Activated CD4-positive, alpha-beta T cell treated with anti-CD3 and anti-CD28 coated beads, Interleukin-2, amount 50 U/mL, for 48 hours (primary cell): Measurements from ENCODE around the gene TRPC3.

Source experiments
- DNase-seq, 2 experiments: peaks; one replicate each; pipeline ENCODE4 v3.0.0-alpha.2; 2020

TRPC3 gene

DNA sequence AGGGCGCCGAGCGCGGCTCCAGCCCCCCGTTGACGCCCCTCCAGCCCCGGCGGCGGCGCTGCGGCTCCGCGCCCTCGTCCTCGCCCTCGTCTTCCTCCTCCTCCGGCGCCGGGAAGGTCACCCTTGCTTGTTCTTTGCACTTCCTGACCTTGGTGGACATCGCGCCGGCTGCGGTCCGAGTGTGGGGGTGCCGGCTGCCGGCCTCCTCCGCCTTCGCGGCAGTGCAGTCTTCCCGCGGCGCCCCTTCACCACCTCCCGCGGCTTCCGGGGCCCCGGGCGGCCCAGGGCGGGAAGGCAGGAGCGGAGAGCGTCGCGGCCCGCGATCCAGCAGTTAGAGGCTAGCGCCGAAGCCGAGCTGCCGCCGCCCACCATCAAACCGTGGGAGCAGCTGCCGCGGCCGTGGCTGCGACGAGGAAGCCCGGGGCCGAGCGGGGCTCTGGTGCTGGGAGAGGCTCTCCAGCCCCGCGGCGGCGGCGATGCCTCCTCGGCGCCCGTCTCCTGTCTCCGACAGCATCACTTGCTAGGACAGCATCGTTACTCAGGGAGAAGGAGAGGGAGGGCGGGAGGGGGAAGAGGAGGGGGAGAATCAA, at the start of gene TRPC3:
TSS of gene TRPC3 (minus strand) at position 540 of the 590 bp plus-strand sequence. CDS start at position 160, 380 bp downstream.
- DNase-seq: peak; percentile 43 to 52

DNA sequence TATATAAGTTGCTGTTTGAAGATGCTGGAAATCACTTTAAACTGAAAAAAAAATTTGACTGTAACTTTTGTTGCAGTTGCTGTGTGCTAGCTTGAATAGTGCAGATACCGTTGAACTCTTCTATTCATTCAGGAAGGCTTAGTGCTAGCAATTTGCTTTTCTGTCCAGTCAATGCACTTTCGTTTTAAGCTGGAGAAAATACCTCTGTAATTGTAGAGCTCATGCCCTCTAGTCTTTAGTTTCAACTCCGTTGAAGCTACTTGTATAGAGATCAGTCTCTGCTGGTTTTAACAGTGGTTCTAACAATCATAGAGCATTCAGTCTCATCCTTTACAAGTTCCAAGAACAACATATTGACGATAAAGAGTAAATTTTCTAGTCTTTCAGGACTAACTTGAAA, 49.0 kb upstream of the TRPC3 start:
- DNase-seq: no peak

DNA sequence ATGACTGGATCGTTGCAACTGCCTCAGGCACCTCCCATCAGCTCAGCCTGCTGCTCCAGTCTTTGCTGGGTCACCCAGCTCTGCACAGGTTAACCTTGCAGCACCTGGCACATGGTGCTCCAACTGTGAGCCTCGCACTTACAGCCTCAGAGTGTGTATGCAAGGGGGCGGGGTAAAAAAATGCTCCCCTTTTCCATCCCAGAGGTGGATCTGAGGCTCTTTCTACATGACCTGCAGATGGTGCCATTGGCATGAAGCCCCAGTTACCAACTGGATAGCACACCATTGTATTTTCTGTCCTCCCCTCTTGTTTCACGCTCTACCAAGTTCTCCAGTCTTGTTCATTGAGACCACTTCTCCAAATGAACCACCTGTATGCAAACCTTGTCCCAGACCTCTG, 46.2 kb upstream of the TRPC3 start:
- no peak for DNase-seq

DNA sequence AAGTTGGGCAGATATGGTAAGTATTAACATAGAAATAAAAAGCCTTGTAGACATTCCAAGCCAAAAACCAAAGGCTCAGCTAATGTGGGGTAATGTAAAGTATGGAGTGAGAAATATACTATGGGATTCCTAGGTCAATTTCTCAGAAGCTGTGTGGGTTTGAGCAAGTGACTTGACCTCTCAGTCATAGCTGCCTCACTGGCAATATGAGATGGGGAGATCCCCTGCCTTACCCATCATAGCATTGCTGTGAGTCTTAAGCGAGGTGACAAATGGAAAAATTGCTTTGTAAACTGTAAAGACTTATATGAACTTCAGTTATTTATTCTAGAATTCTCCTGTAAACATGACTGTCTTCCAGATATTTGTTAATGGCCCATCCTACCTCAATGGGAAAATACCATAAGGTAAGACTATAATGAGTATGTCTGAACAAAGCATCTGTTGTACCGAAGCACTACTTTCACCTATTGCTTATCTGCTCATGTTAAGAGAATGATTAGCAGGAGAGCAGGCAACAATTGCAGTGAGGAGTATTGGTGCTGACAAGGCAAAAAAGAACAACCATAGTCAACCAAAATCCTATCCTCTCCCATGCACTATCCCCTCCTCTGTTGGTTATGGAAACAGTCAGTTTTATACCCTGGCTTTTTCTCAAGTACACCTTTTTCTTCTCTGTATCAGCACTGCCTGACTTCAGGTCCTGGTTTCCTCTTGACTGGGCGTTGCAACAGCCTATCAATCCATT, 44.1 kb upstream of the TRPC3 start:
- DNase-seq: no peak

DNA sequence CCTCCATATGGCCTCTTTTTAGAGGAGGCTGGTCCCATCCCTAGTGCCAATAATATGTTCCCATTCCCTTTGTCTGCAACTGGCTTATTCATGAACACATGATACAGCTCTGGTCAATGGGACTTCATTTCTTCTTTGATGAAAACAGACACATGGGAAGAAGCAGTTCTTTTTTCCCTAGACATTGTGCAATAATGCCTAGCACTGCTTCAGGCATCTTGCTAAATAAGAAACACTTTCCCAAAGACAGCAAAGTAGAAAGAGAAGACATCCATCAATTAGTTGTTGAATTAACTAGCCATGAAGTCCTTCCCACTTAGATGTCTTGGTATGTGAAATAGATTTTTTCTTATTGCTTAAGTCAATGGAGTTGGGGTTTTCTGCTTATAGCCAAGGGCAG, 40.1 kb upstream of the TRPC3 start:
- no peak for DNase-seq

DNA sequence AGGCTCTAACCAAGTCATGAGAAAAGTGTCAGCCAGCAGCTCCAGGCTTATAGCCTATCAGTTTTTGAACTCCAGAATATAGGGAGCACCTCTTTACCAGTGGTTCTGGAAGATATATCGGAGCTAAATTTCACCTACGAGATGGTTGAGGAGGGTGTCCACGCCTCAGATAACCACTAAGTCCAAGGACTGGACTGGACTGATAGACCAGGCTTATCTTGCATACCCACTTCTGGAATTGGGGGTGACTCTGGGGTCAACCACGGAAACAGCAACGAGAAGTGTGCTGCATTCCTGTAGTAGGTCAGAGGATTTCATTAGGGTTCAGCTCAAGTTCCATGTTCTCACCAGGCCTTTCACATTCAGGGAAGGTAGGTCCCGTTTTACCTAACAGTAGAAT, 38.6 kb upstream of the TRPC3 start:
- DNase-seq: no peak

DNA sequence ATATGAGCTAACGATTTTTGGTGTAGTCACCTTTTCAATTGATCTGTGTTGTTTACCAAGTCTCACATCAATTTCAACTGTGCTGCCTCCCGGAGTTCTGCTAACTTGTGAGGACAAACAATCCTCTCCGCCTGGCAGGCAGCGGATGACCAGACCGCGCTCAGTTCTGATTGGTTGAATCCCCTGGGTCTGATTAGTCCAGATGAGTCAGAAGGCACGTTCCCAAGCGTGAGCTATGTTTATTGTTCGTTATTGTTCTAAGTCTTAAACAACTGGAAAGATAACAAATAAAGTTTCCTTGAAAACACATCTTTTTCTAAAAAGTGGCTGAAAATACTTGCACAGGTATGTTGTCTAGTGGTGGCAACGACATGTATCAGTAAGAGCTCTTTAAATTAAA, 37.9 kb upstream of the TRPC3 start:
- no peak for DNase-seq

DNA sequence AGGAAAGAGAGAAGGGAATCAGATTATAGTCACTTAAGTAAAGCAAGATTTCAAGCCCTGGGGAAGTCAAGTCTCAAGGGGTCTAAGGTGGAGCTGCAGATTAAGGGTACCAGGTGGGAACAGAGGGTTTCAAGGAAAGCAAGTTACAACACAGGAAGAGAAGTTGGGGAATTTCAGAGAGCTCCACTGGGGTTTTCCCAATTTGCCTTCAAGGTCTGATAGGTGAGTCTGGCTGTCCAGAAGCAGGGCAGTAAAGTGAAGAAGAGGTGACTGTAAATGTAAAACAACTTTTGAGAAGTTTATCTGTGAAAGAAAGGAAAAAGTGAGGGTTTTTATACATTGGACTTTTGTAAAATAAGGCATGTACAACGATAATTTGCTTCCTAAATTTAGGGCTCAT, 37.1 kb upstream of the TRPC3 start:
- DNase-seq: no peak

DNA sequence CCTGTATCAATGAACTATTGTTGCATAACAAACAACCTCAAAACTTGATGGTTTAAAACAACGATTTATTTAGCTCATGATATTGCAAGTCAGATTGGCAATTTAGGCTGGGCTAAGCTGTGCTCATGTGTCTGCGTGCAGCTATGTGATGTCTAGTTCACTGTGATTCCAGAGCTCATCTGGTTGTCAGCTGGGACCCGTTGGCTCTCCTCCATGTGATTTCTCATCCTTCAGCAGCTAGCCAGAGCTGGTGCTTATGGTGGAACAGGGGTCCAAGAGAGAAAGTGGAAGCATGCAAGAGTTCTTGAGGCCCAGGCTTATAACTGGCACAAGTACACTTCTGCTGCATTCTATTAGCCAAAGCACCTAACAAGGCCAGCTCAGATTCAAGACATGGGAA, 28.8 kb upstream of the TRPC3 start:
- no peak for DNase-seq

DNA sequence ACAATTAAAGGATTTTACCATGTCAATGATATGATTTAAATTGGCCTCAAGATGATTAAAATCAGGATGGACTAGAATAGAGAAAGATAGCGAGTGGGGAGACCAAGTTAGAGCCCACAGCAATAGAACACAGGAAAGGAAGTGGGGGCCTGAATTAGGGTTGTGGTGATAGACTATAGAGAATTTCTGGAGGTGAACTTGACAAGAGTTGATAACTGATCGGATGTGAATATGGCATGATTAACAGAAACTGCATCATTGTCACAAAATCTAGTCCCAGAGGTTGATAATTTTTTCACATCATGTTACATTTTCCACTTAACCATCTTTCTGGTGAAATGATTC, 26.3 kb upstream of the TRPC3 start:
- no peak for DNase-seq

DNA sequence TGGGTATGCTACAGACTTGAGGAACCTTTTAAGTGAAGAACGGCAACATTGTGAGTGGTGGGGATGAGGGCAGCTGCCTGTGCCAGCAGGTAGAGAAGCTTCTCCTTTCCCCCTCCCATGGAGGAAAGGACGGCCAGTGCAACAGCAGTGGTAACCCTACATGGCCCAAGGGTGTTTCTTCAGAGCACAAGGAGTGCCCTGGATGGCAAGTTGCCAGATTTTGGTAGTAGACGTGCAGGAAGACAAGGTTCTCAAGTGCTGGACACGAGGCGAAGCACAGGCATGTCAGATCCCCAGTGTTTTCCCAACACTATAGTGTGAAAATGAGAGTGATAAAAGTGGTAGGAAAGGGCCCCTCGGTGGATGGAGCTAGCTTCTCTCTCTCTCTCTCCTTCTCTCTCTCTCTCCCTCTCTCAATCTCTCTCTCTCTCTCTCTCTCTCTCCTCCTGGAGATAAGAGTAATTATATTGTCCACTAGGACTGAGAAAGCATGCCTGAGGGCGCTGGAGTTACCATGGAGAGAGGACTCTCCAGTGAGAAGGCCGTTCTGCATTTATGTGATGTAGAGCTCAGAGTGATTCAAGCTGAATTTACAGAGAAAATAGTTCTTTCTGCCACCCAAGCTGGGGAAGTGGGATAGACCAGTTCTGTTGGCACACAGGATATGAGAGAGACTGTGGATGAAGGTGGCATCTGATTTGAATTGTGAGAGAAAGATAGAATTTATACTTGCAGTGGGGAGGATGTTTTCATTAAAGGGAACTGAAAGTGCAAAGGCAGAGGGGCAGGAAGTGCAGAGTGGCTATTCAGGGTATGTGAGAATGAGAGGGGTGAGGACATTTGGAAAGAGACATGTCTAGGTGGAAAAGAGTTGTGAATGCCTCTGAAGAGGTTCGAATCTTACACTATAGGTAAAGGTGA, 25.7 kb upstream of the TRPC3 start:
- DNase-seq: no peak

DNA sequence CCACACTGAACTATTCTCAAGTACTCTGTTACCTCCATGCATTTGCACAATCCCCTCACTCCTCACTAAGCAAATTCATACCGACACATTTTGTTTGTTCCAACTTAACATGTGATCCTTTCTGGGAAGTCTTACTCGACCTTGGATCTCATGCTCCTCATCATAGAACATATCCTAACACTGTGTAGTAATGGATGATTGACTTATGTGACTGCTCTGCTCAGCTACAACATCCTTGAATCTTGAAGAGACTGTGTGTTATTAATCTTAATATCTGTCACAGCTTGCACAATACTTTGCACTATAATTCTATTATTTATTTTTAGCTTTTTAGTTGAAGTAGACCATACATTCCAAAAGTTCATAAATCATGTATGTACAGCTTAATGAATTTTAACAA, 23.9 kb upstream of the TRPC3 start:
- no peak for DNase-seq

DNA sequence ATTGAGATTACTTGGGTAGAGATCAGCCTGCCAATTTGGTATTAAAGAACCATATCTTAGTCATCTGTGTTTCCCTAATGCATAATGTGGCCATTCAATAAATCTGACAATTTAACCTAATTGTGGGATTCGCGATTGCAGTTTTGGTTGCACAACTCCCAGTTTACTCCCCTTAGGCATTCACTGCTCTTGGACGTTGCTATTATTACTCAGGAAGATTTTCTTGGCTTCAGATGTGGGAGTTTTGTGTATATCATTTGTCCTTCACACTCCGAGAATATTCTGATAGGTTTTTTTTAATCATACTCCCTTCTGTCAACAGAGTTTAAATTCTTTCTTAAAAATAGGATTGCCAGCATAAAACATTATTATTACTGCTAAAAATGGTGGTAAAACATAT, 22.0 kb upstream of the TRPC3 start:
- no peak for DNase-seq

DNA sequence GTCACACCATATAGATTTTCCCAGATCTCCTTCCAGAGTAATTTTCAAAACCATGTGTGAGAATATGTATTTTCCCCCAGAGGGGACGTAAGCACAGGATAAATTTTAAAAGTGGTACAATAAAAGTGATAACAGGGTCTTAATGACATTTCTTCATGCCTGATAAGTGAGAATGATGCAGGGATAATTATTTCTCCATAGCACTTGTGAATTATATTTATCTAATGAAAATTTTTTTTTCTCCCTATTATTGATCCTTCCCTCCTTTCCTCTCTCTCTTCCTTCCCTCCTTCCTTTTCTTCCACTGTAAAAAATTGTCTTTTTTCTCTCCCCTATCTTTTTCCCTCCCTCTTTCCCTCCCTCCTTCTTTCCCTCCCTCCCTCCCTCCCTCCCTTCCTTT, 17.0 kb upstream of the TRPC3 start:
- no peak for DNase-seq

DNA sequence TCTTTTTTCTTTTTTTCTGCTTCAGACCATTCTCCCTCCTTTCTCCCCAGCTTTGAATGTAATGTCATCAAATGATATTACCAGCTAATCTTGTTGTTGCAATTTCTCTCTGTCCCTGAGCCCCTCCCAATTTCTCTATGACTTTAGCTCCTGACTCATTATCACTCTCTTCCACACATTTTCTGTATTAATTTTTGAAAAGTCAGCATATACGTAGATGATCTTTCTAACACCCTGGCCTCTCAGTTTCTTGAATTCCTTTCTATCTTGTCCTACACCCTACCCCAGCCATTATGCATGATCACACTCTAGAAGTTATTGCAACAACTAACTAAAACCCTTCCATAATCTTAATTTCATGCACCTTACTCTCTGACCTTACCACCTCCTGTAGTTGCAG, 13.1 kb upstream of the TRPC3 start:
- DNase-seq: no peak

DNA sequence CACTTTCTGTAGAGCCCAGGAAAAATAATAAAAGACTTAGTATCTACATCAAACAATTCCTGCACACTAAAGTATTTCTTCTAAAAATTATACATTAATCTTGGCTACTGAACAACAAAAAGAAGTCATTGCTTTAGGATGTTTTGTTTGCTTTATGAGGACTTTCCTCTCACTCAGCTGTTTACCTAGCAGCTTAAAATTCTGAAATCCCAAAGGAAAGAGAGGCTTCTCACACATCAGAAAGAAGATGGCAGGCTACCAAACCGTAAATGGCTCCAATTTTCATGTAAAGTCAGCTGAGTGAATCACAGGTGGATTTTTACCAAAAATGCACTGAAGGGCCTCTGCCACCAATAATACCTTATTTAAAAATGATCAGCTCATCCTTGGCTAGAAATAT, 9.0 kb upstream of the TRPC3 start:
- DNase-seq: no peak

DNA sequence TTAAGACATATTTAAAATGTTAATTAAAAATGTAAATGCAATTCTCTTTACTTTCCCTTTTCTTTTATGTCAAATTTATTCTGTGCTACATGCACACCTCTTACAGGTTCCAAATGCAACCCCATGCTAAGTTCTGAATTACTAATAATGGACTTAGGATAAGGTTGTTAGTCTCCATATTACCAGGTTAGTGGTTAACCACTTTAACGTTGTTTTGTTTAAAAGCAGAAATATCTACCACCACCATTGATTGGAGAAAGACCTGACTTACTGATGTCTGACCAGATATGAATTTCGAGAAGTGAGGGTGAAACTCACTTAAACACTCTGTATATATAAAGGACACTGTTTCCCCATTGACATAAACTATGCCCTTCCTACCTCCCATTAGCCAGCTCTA, 6.9 kb upstream of the TRPC3 start:
- no peak for DNase-seq

DNA sequence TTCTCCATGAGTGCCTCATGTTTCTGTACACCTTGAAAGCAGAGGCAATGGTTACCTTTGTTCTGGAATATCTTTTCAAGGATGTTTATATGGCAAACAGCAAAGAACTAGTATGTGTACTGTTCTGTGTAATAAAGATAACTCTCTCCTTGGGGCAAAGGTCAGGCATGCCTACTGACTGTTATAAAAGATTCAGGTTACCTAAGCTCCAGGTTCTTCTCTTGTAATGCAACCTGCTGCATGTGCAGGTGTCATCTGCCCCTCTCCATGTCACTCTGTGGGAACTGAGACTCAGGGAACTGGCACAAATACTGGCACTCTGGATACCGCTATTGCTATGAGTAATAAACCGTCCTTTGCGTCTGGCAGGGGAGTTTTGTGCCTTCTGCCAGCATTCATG, 5.4 kb upstream of the TRPC3 start:
- DNase-seq: no peak

DNA sequence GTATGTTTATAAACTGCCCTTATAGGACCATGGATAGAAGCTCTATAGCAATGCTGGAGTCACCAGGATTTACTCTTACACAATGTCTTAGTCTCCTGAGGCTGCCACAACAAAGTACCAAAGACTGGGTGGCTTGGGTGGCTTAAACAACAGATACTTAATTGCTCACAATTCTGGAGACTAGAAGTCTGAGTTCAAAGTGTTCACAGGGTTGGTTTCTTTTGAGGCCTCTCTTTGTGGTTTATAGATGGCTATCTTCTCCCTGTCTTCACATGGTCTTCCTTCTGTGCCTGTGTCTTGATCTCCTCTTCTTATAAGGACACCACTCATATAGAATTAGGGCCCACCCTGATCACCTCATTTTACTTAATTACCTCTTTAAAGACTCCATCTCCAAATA, 2.0 kb upstream of the TRPC3 start:
- DNase-seq: no peak

DNA sequence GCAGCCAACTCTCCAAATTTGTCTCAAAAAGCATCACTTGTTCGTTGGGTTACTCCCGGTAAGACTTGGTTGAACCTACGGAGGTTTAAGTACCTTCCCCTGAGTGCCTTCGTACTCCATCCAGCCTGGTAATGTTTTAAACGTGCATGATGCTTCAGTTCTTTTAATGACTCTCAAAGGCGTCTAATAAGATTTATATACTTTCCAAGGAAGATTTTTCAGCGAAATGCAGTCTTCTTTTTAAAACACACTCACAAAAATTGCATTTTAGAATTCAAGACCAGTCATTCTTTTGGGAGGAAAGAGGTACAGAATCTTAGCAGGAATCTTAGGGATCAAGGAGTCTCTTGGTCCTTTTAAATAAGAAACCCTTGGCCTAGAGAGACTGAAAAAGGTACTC, 430 bp upstream of the TRPC3 start:
- DNase-seq: no peak

DNA sequence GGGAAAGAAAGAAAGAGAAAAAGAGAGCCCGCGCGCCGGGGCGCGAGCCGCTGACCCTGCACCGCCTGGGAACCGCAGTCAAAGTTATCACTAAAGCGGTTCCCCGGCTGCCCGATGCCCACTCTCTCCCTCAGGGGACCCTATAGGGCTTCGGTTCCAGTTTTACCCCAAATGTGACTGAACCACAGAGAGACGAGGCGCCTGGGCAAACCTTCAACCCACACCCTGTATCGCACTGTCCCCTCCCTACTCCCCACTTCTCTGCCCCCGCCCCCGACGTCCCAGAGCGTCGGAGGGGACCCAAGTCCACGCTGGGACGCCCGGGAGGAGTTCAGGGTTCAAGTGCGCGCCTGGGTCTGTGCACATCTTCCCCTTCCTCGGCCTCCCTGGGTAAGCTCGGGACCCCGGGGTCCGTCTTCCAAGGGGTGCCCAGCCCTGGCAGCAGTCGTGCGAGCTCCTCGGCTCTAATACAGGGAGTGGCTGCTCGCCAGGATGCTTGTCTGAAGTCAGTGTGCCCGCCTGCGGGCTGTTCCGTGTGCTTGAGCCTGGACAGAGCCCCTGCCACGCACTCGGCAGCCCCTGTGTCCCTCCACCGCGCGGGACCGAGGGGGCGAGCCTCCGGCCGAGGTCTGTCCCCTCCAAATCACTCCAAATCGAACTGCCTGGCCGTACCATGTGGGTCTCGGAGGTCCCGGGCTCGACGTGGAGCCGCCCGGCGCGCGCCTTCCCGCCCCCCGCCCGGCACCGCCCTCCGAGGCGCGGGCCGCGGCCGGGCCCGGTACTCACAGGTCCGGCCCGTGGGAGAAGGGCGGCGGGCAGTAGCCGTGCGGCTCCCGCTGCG, 960 bp downstream of the TRPC3 start:
- DNase-seq: peak; percentile 26 to 39

DNA sequence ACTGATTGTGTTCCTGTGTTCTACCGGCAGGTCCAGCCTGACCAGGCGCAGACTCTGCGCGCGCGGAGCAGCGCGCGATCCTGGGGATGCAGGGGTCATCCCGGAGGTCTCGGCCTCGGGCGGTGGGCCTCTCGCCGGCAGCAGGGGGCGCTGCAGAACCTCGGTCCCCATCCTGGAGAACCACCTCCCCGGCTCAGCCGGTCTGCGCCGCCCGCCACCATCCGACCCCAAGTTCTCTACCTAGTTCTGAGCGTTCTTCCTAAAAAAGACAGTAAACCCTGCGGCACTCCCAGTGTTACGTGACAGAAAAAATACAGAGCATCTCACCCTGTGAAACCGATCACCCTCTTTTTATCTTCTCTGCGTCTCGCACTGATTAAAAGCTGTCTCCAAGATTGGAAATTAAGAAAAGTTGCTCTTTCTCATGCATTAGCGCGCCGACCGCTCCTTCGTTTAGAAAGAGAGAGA, 1.6 kb downstream of the TRPC3 start:
- peak; percentile 94 to 95 for DNase-seq

DNA sequence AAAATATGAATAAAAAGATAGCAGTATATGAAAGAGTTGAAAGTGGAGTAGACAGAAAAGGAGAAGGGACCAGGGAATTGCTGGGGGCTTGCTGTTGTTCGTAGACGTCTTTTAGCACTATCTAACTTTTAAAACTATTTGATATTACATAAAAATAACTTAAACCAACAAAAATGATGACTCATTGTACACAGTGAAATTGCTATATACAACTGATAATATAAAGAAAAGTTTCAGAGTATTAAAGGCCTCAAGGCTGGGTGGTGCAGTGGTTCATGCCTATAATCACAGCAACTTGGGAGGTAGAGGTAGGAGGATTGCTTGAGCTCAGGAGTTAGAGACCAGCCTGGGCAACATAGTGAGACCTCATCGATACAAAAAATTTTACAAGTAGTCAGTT, 5.2 kb downstream of the TRPC3 start:
- no peak for DNase-seq
